HT1080 (cell line): ENCODE data around the gene NSD2. TPM values are rescaled to one million over a fixed set of nuclear protein-coding genes. Genes with fewer than 3 reads are reported as not detected.
"Not testable (repeated sequence)": the region's sequence is repeated elsewhere in the genome, so short reads cannot be mapped to it uniquely, and the experiment has no call there.

Source experiments
- DNase-seq: peaks from one replicate; pipeline ENCODE4 v3.0.0-alpha.2; 2015; ENCODE audit warnings: low read depth
- total RNA-seq: library from RNA; depleted of rRNA; stranded (reverse); fragments of >200 nt; shearing (Covaris generic); gene quantifications from 2 replicates; pipeline ENCODE4 v1.2.3, GENCODE V29; 2014

The NSD2 gene
- total RNA-seq, 1 experiment from 2014 or later, result 83.1 TPM

GRCh38 chr4:1899149-1900086, 28.2 kb downstream of the NSD2 start:
- peak; percentile 55 for DNase-seq

GRCh38 chr4:1900087-1900433, 28.9 kb downstream of the NSD2 start:
- DNase-seq, result no peak

- DNase-seq, result no peak
These were observed 29.4 kb downstream of the NSD2 start for GRCh38 chr4:1900624-1901023.

- DNase-seq, result no peak
These were observed 29.9 kb downstream of the NSD2 start for GRCh38 chr4:1901127-1901526.

GRCh38 chr4:1902243-1902642, 31.1 kb downstream of the NSD2 start:
- no peak for DNase-seq

- no peak for DNase-seq
These were observed 31.8 kb downstream of the NSD2 start for GRCh38 chr4:1903035-1903434.

- no peak for DNase-seq
These were observed 32.8 kb downstream of the NSD2 start for GRCh38 chr4:1904042-1904441.

GRCh38 chr4:1907848-1908525, 36.8 kb downstream of the NSD2 start:
- DNase-seq, result no peak

- not testable (repeated sequence) for DNase-seq
These were observed 38.5 kb downstream of the NSD2 start for GRCh38 chr4:1909696-1910095.

GRCh38 chr4:1910643-1911042, 39.5 kb downstream of the NSD2 start:
- DNase-seq, result peak; percentile 47

- not testable (repeated sequence) for DNase-seq
These were observed 40.1 kb downstream of the NSD2 start for GRCh38 chr4:1911316-1911715.

GRCh38 chr4:1922821-1923220, 51.6 kb downstream of the NSD2 start:
- no peak for DNase-seq

- no peak for DNase-seq
These were observed 56.5 kb downstream of the NSD2 start for GRCh38 chr4:1927675-1928074.

- peak; percentile 48 for DNase-seq
These were observed 57.4 kb downstream of the NSD2 start for GRCh38 chr4:1928356-1929239.

GRCh38 chr4:1932736-1933135, 61.5 kb downstream of the NSD2 start:
- DNase-seq, result no peak

- no peak for DNase-seq
These were observed 62.5 kb downstream of the NSD2 start for GRCh38 chr4:1933700-1934099.

GRCh38 chr4:1937550-1937949, 66.4 kb downstream of the NSD2 start:
- no peak for DNase-seq

- no peak for DNase-seq
These were observed 66.8 kb downstream of the NSD2 start for GRCh38 chr4:1938027-1938426.

GRCh38 chr4:1939664-1940509, 68.7 kb downstream of the NSD2 start:
- DNase-seq, result peak; percentile 95

- no peak for DNase-seq
These were observed 69.4 kb downstream of the NSD2 start for GRCh38 chr4:1940566-1940965.

GRCh38 chr4:1943928-1944327, 72.7 kb downstream of the NSD2 start:
- no peak for DNase-seq
